Mucosa of descending colon (tissue), 3 donors: ENCODE results near the gene WDR88. TPM values are rescaled to one million over a fixed set of nuclear protein-coding genes. Genes with fewer than 3 reads are reported as not detected.

ENCODE experiments used
- ATAC-seq: fragments of 200-7000 bp; cut with Tn5 transposase; one replicate; pipeline ENCODE4 v1.9.1; 2020; ENCODE audit warnings: mild to moderate bottlenecking, moderate library complexity
- DNase-seq, 3 donors: peaks; one replicate each; pipeline ENCODE4 v3.0.0-alpha.2; 2020
- H3K36me3 ChIP-seq: fragments of 200-600 bp; one replicate; pipeline ENCODE4 v1.8.0; 2021; ENCODE audit warnings: low read depth, mild to moderate bottlenecking
- H3K4me1 ChIP-seq: fragments of 200-600 bp; one replicate; pipeline ENCODE4 v1.8.0; 2021; ENCODE audit warnings: low read depth, mild to moderate bottlenecking
- H3K4me3 ChIP-seq: fragments of 200-600 bp; one replicate; pipeline ENCODE4 v1.8.0; 2021; ENCODE audit warnings: mild to moderate bottlenecking
- H3K9me3 ChIP-seq: fragments of 200-600 bp; one replicate; pipeline ENCODE4 v1.8.0; 2021; ENCODE audit warnings: mild to moderate bottlenecking
- CTCF ChIP-seq: fragments of 200-600 bp; IDR thresholded peaks from one replicate; pipeline ENCODE4 v1.8.0; 2022; ENCODE audit warnings: antibody characterized with exemption, mild to moderate bottlenecking
- intact Hi-C, 2 donors: fragments of 100-400 bp; cut with DNase I in 1 of 2; cut with micrococcal nuclease in 1 of 2; formaldehyde crosslinking; loops; one replicate each; pipeline versions ENCODE4 v1.11.0 to v1.11.1; 2022; cut with DNase I, micrococcal nuclease
- total RNA-seq, 3 donors: library from RNA; stranded (reverse); fragmentation: NEBNext Ultra II Directional in 2 of 3; extraction: Animal tissue kit (Norgen Biotek cat#: 25700) in 2 of 3; gene quantifications; one replicate each; pipeline versions ENCODE4 v1.2.1 to v1.2.4, GENCODE V29; 2021 to 2023
- donor health status: DM: no; HTN: no; CAD: no; lungs with moderate emphysema.
- donor health status: DM: no; HTN: no; CAD: no.
- donor health status: DM: no; HTN: yes; CAD: no.

Gene WDR88
- total RNA-seq, 3 donors from 2014 or later = not detected

- H3K36me3 ChIP-seq = no peaks in the 10 kb centered on the region
- intact Hi-C loops = no loop called here
- H3K4me1 ChIP-seq = no peaks in the 10 kb centered on the region
- no peaks in the 10 kb centered on the region for H3K9me3 ChIP-seq
- no peak overlapping the region for H3K4me3 ChIP-seq
- DNase-seq = peak in 1 of 3 donors; percentile 25
- ATAC-seq = peak; percentile 58
- TF ChIP-seq CTCF = no peak
Measured at GRCh38 chr19:33214596-33214995, 82.7 kb downstream of the WDR88 start.

GRCh38 chr19:33215438-33216197, 83.7 kb downstream of the WDR88 start:
- Histone ChIP-seq H3K9me3 (no peaks in the 10 kb centered on the region), H3K4me1 (no peaks in the 10 kb centered on the region), H3K36me3 (no peaks in the 10 kb centered on the region), H3K4me3 (no peak overlapping the region)
- ATAC-seq = no peak
- intact Hi-C loops = no loop called here
- TF ChIP-seq CTCF = no peak
- no peak for DNase-seq

- no peak for TF ChIP-seq CTCF
- H3K4me1 ChIP-seq = no peaks in the 10 kb centered on the region
- intact Hi-C loops = no loop called here
Measured at GRCh38 chr19:33216198-33216830, 84.4 kb downstream of the WDR88 start.

GRCh38 chr19:33217881-33218280, 86.0 kb downstream of the WDR88 start:
- DNase-seq = no peak
- no peaks in the 10 kb centered on the region for H3K4me1 ChIP-seq
- ATAC-seq = no peak
- H3K9me3 ChIP-seq = no peaks in the 10 kb centered on the region
- intact Hi-C loops = no loop called here
- no peak for TF ChIP-seq CTCF
- H3K4me3 ChIP-seq = no peak overlapping the region
- H3K36me3 ChIP-seq = no peaks in the 10 kb centered on the region

More at GRCh38 chr19:33216198-33216830, 84.4 kb downstream of the WDR88 start:
- ATAC-seq (no peak), DNase-seq (no peak)
- Histone ChIP-seq H3K4me3 (no peak overlapping the region), H3K36me3 (no peaks in the 10 kb centered on the region), H3K9me3 (no peaks in the 10 kb centered on the region)

- no peak for TF ChIP-seq CTCF
- Histone ChIP-seq H3K4me3 (no peak overlapping the region), H3K4me1 (no peaks in the 10 kb centered on the region), H3K36me3 (no peaks in the 10 kb centered on the region), H3K9me3 (no peaks in the 10 kb centered on the region)
- intact Hi-C loops = no loop called here
- no peak for ATAC-seq
- DNase-seq = no peak
Measured at GRCh38 chr19:33219261-33219815, 87.4 kb downstream of the WDR88 start.
